Adrenal gland (tissue), 12 donors: ENCODE results near the gene NR2F1-AS1. TPM values are rescaled to one million over a fixed set of nuclear protein-coding genes. Genes with fewer than 3 reads are reported as not detected.

Experiments used
- DNase-seq, 7 donors: peaks; one replicate each; pipeline ENCODE4 v3.0.0-alpha.2; 2019 to 2020
- H3K27ac ChIP-seq, 5 donors: fragments of 200-600 bp; sonication (generic) in 4 of 5; 1 replicate in 3 of 5; 2 replicates in 2 of 5; pipeline versions ENCODE4 v1.5.1 to v1.8.0; 2016 to 2020; ENCODE audit warnings: mild to moderate bottlenecking in 1 of 5
- H3K27me3 ChIP-seq: fragments of 200-600 bp; 2 replicates; pipeline ENCODE4 v1.8.0; 2021
- H3K36me3 ChIP-seq, 2 donors: fragments of 200-600 bp; replicated peaks in 1 of 2; 1 replicate in 1 of 2; 2 replicates in 1 of 2; pipeline versions ENCODE4 v1.5.1 to v1.8.0; 2018 to 2022
- H3K4me1 ChIP-seq, 2 donors: fragments of 200-600 bp; replicated peaks in 1 of 2; 1 replicate in 1 of 2; 2 replicates in 1 of 2; pipeline versions ENCODE4 v1.5.1 to v1.8.0; 2018 to 2021
- H3K4me3 ChIP-seq, 4 donors: fragments of 200-600 bp; sonication (generic) in 3 of 4; one replicate each; pipeline ENCODE4 v1.5.1; 2016 to 2018
- H3K9me3 ChIP-seq, 3 donors: fragments of 200-600 bp; sonication (generic) in 1 of 3; replicated peaks in 1 of 3; 1 replicate in 2 of 3; 2 replicates in 1 of 3; pipeline versions ENCODE4 v1.5.1 to v1.8.0; 2016 to 2021
- POLR2A ChIP-seq, 2 donors: fragments of 450-650 bp; IDR thresholded peaks; one replicate each; pipeline ENCODE4 v1.6.1; 2017; ENCODE audit warnings: antibody characterized with exemption in 2 of 2, mild to moderate bottlenecking in 2 of 2, moderate library complexity in 1 of 2
- WGBS, 4 donors: extraction: QIAGEN DNeasy Blood & Tissue Kit in 2 of 4; methylation state at CpG; one replicate each; pipeline versions ENCODE4 v1.1.5 to v1.1.7; 2013 to 2017; 5-methylcytosine and 5-hydroxymethylcytosine counted together
- intact Hi-C, 2 donors: fragments of 100-400 bp; cut with DNase I; formaldehyde crosslinking; loops; one replicate each; pipeline versions ENCODE4 v1.14.1 to v1.15.0; 2022 to 2023
- polyA plus RNA-seq, 3 donors: library from polyadenylated mRNA; stranded (reverse); fragments of 200-250 nt in 2 of 3; fragments of 350-450 nt in 1 of 3; fragmentation: Illumina TruSeq in 1 of 3; extraction: RNeasy Lipid Tissue Mini Kit (QIAGEN cat#74804) in 1 of 3; gene quantifications; one replicate each; pipeline ENCODE4 v1.2.3, GENCODE V29; 2013 to 2014
- total RNA-seq, 9 donors: library from RNA; depleted of rRNA in 4 of 9; stranded (reverse); fragments of >200 nt in 4 of 9; fragments of 120-200 nt in 1 of 9; fragmentation: NEBNext Ultra II Directional in 1 of 9; extraction: Animal tissue kit (Norgen Biotek cat#: 25700) in 1 of 9; gene quantifications; one replicate each; pipeline versions ENCODE4 v1.1.0 to v1.2.4, GENCODE V29; 2013 to 2023
- TF ChIP-seq, protein P1 (sequence below), 6 experiments: fragments of 450-650 bp in 4 of 6; fragments of 200-600 bp in 2 of 6; sonication (generic) in 1 of 6; IDR thresholded peaks; 1 replicate in 5 of 6; 2 replicates in 1 of 6; pipeline versions ENCODE4 v1.5.1 to v1.8.0; 2016 to 2021; ENCODE audit warnings: antibody characterized with exemption in 6 of 6, mild to moderate bottlenecking in 2 of 6, moderate library complexity in 1 of 6
- donor health status: healthy with polysubstance abuse.
- donor health status: Bipolar disorder and iron deficiency.
- donor health status: DM: yes; HTN: yes; CAD: no.
- donor health status: DM: no; HTN: no; CAD: no.
- donor health status: DM: no; HTN: no; CAD: no.
- donor health status: DM: yes; HTN: yes; CAD: no.

Gene NR2F1-AS1
- total and polyA plus RNA-seq, 12 donors, result 13.2 to 107 (median 29.1) TPM

GRCh38 chr5:93384995-93385394, 196.0 kb downstream of the NR2F1-AS1 start:
- Histone ChIP-seq H3K27ac (no peak overlapping the region), H3K4me3 (no peak overlapping the region), H3K27me3 (no peaks in the 10 kb centered on the region), H3K9me3 (no peaks in the 10 kb centered on the region), H3K36me3 (no peaks in the 10 kb centered on the region), H3K4me1 (no peaks in the 10 kb centered on the region)
- WGBS, 4 donors, result 86 to 92% (median 87%) methylated on average over 3 of the region's 3 CpGs
- TF ChIP-seq, protein P1, sequence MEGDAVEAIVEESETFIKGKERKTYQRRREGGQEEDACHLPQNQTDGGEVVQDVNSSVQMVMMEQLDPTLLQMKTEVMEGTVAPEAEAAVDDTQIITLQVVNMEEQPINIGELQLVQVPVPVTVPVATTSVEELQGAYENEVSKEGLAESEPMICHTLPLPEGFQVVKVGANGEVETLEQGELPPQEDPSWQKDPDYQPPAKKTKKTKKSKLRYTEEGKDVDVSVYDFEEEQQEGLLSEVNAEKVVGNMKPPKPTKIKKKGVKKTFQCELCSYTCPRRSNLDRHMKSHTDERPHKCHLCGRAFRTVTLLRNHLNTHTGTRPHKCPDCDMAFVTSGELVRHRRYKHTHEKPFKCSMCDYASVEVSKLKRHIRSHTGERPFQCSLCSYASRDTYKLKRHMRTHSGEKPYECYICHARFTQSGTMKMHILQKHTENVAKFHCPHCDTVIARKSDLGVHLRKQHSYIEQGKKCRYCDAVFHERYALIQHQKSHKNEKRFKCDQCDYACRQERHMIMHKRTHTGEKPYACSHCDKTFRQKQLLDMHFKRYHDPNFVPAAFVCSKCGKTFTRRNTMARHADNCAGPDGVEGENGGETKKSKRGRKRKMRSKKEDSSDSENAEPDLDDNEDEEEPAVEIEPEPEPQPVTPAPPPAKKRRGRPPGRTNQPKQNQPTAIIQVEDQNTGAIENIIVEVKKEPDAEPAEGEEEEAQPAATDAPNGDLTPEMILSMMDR (IDR thresholded peaks at IDR 0.05), result no peak
- TF ChIP-seq POLR2A (IDR thresholded peaks at IDR 0.05), result no peak
- intact Hi-C loops, result no loop called here
- DNase-seq, result no peak

DNA sequence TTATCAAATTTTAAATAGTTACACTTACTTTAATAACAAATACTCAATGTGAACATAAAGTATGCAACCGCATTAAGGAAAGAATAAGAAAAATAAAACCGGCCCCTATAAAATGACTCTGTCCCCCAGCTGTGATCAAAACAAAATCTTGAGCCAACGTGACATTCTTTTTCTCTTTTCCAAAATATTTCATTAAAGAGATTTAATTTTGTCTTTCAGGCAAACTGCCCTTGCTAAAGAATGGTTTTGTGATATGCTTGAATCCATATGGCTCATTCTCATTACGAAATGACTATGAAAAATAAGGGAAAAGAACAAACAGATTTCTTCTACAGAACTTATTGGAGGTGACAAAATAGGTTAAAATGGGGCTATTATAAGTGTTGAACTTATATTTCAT, 197.0 kb downstream of the NR2F1-AS1 start:
- no peak for DNase-seq
- H3K4me3 ChIP-seq, result no peak overlapping the region
- H3K9me3 ChIP-seq, result no peaks in the 10 kb centered on the region
- no peak overlapping the region for H3K27ac ChIP-seq
- H3K27me3 ChIP-seq, result no peaks in the 10 kb centered on the region
- intact Hi-C loops, result no loop called here
- no peaks in the 10 kb centered on the region for H3K4me1 ChIP-seq
- no peaks in the 10 kb centered on the region for H3K36me3 ChIP-seq
- WGBS, 4 donors, result 81 to 92% (median 90%) methylated on average over 4 of the region's 4 CpGs
- TF ChIP-seq POLR2A (IDR thresholded peaks at IDR 0.05), result no peak
- TF ChIP-seq, protein P1 (IDR thresholded peaks at IDR 0.05), result no peak

- intact Hi-C loops, result no loop called here
- Histone ChIP-seq H3K36me3 (no peaks in the 10 kb centered on the region), H3K27ac (no peak overlapping the region), H3K4me1 (no peaks in the 10 kb centered on the region), H3K4me3 (no peak overlapping the region), H3K9me3 (no peaks in the 10 kb centered on the region), H3K27me3 (no peaks in the 10 kb centered on the region)
- no peak for DNase-seq
- TF ChIP-seq POLR2A (IDR thresholded peaks at IDR 0.05), result no peak
- TF ChIP-seq, protein P1 (IDR thresholded peaks at IDR 0.05), result no peak
- WGBS, 4 donors, result 81 to 91% (median 89%) methylated on average over 3 of the region's 3 CpGs
Observed at GRCh38 chr5:93382188-93382825, 198.7 kb downstream of the NR2F1-AS1 start.

DNA sequence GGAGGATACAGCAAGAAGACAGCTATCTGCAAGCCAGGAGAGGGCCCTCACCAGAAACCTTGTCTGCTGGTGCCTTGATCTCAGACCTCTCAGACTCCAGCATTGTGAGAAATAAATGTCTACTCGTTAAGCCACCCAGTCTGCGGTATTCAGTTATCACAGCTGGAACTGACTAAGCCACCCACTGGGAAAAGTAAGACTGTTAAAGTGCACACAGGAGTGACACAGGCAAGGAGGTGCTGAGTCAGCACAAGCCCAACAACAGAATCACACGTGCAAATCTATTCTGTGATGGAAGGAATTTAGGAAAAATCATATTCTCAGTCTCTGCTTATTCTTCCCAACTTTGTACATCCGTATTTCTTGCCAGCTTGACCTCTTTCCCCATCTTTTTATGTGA, 200.0 kb downstream of the NR2F1-AS1 start:
- Histone ChIP-seq H3K36me3 (no peaks in the 10 kb centered on the region), H3K4me1 (no peaks in the 10 kb centered on the region), H3K27ac (no peak overlapping the region), H3K4me3 (no peak overlapping the region), H3K27me3 (no peaks in the 10 kb centered on the region), H3K9me3 (no peaks in the 10 kb centered on the region)
- 74 to 81% (median 77%) methylated on average over 4 of the region's 4 CpGs for WGBS, 4 donors
- intact Hi-C loops, result no loop called here
- DNase-seq, result no peak
- TF ChIP-seq, protein P1 (IDR thresholded peaks at IDR 0.05), result no peak
- no peak for TF ChIP-seq POLR2A (IDR thresholded peaks at IDR 0.05)
